Bronchial epithelial cell (primary cell): ENCODE results near the gene CCDC110. TPM values are rescaled to one million over a fixed set of nuclear protein-coding genes. Genes with fewer than 3 reads are reported as not detected.

Experiments
- DNase-seq: peaks from one replicate; pipeline ENCODE4 v3.0.0-alpha.2; 2010; ENCODE audit warnings: low read depth
- FAIRE-seq: peaks from 2 replicates; lab custom pipeline; 2011; peaks lifted over from hg19 to GRCh38; lab: Jason Lieb, UNC
- H3K27me3 ChIP-seq: 2 replicates; pipeline ENCODE4 v1.5.1; 2011; ENCODE audit warnings: low read length; ENCODE audit not compliant: control insufficient read depth, insufficient read depth
- H3K36me3 ChIP-seq: 2 replicates; pipeline ENCODE4 v1.5.1; 2011; ENCODE audit warnings: low read length; ENCODE audit not compliant: control insufficient read depth, insufficient read depth
- H3K4me3 ChIP-seq: 2 replicates; pipeline ENCODE4 v1.5.1; 2011; ENCODE audit warnings: mild to moderate bottlenecking, low read depth, low read length, control low read depth
- CTCF ChIP-seq: IDR thresholded peaks from 2 replicates; pipeline ENCODE4 v1.5.1; 2011; ENCODE audit warnings: mild to moderate bottlenecking, moderate library complexity, low read length, control low read depth, inconsistent platforms; ENCODE audit not compliant: insufficient read depth, severe bottlenecking
- total RNA-seq: library from RNA; depleted of rRNA; stranded (reverse); fragments of >200 nt; gene quantifications from 2 replicates; pipeline ENCODE4 v1.2.1, GENCODE V29; 2014

The CCDC110 gene
- total RNA-seq, 1 donor from 2014 or later, result under 0.01 TPM

- FAIRE-seq (no peak), DNase-seq (no peak)
- TF ChIP-seq CTCF, result no peak
- no peak overlapping the region for H3K4me3 ChIP-seq
- peaks cover 14% of the 10 kb centered on the region for H3K27me3 ChIP-seq
- H3K36me3 ChIP-seq, result no peaks in the 10 kb centered on the region
Measured at GRCh38 chr4:185464887-185465286, 6.6 kb downstream of the CCDC110 start.

- no peak for TF ChIP-seq CTCF
- Histone ChIP-seq H3K36me3 (no peaks in the 10 kb centered on the region), H3K27me3 (peaks cover 8% of the 10 kb centered on the region), H3K4me3 (no peak overlapping the region)
- FAIRE-seq, result no peak
- DNase-seq, result no peak
Measured at GRCh38 chr4:185464183-185464582, 7.3 kb downstream of the CCDC110 start.

- no peak overlapping the region for H3K4me3 ChIP-seq
- TF ChIP-seq CTCF, result no peak
- no peaks in the 10 kb centered on the region for H3K36me3 ChIP-seq
- DNase-seq (no peak), FAIRE-seq (no peak)
- H3K27me3 ChIP-seq, result peaks cover 6% of the 10 kb centered on the region
Measured at GRCh38 chr4:185463541-185463940, 8.0 kb downstream of the CCDC110 start.

- no peaks in the 10 kb centered on the region for H3K36me3 ChIP-seq
- no peak overlapping the region for H3K4me3 ChIP-seq
- peaks cover 4% of the 10 kb centered on the region for H3K27me3 ChIP-seq
- DNase-seq (no peak), FAIRE-seq (no peak)
- TF ChIP-seq CTCF, result no peak
Measured at GRCh38 chr4:185461565-185461964, 10.0 kb downstream of the CCDC110 start.

GRCh38 chr4:185457136-185457535 is 14.4 kb downstream of the CCDC110 start:
- FAIRE-seq (no peak), DNase-seq (no peak)
- Histone ChIP-seq H3K36me3 (no peaks in the 10 kb centered on the region), H3K4me3 (no peak overlapping the region), H3K27me3 (no peaks in the 10 kb centered on the region)
- TF ChIP-seq CTCF, result no peak

- Histone ChIP-seq H3K27me3 (no peaks in the 10 kb centered on the region), H3K36me3 (no peaks in the 10 kb centered on the region), H3K4me3 (no peak overlapping the region)
- DNase-seq (no peak), FAIRE-seq (no peak)
- no peak for TF ChIP-seq CTCF
Measured at GRCh38 chr4:185456131-185456530, 15.4 kb downstream of the CCDC110 start.
